ENCODE data around the gene IL18BP.
A peak's percentile ranks its signal among the peaks of the same experiment; 100 is the strongest.

The IL18BP gene

GRCh38 chr11:71996946-71997345 is 1.8 kb upstream of the IL18BP start:
- DNase-seq (ENCODE audit: low spot score) = no peak

DNA sequence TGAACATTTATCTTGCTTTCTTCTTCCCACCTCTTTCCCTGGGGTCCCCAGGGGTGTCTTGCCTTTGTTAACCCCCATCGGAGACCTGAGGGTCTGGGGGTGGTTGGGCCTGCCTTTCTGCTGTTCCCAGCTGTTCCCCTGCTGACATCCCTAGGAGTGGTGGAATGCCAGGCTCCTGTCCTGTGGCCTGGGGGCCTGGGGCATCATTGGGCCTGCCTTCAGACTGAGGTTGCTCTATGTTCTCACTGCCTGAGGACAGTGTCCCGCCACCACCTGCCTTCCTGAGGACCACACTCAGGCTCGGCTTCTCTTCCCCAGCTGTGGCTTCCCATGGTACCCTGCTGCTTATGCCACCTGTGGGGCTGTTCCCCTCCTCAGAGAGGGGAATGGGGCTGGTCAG is 1.1 kb upstream of the IL18BP start:
- DNase-seq (ENCODE audit: low spot score) = no peak

DNA sequence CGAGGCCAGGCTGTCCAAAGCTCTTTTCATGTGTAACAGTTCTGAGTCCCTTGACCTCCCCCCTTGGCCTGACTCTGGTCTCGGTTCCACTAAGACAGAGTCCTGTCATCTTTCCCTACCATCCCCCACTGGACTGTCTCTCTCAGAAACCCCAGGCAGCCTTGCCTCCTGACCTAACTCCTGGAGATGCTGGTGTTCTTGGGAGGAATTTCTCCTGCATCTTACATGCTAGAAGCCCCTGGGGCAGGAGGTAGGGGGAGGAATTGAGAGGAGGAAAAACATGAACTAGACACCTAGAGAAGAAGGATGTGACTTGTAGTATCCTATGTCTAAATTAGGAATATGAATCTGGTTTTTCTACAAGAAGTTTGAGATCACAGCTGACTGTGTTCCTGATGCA is 648 bp upstream of the IL18BP start:
- DNase-seq (ENCODE audit: low spot score) = no peak

GRCh38 chr11:71999362-71999761 is 653 bp downstream of the IL18BP start:
- DNase-seq (ENCODE audit: low spot score) = peak; percentile 70

- no peak for DNase-seq (ENCODE audit: low spot score)
Measured at GRCh38 chr11:71999798-72000197, 1.1 kb downstream of the IL18BP start.

- DNase-seq (ENCODE audit: low spot score) = no peak
Measured at GRCh38 chr11:72000202-72000867, 1.6 kb downstream of the IL18BP start.

GRCh38 chr11:72001285-72001684 is 2.6 kb downstream of the IL18BP start:
- DNase-seq (ENCODE audit: low spot score) = no peak

DNA sequence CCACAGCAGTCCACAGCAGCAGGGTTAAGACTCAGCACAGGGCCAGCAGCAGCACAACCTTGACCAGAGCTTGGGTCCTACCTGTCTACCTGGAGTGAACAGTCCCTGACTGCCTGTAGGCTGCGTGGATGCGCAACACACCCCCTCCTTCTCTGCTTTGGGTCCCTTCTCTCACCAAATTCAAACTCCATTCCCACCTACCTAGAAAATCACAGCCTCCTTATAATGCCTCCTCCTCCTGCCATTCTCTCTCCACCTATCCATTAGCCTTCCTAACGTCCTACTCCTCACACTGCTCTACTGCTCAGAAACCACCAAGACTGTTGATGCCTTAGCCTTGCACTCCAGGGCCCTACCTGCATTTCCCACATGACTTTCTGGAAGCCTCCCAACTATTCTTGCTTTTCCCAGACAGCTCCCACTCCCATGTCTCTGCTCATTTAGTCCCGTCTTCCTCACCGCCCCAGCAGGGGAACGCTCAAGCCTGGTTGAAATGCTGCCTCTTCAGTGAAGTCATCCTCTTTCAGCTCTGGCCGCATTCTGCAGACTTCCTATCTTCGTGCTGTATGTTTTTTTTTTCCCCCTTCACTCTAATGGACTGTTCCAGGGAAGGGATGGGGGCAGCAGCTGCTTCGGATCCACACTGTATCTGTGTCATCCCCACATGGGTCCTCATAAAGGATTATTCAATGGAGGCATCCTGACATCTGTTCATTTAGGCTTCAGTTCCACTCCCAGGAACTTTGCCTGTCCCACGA is 3.3 kb downstream of the IL18BP start:
- DNase-seq (ENCODE audit: low spot score) = no peak

GRCh38 chr11:72002841-72003775 is 4.4 kb downstream of the IL18BP start:
- no peak for DNase-seq (ENCODE audit: low spot score)

- no peak for DNase-seq (ENCODE audit: low spot score)
Measured at GRCh38 chr11:72003776-72004171, 5.1 kb downstream of the IL18BP start.

- no peak for DNase-seq (ENCODE audit: low spot score)
Measured at GRCh38 chr11:72004515-72005346, 6.0 kb downstream of the IL18BP start.

DNA sequence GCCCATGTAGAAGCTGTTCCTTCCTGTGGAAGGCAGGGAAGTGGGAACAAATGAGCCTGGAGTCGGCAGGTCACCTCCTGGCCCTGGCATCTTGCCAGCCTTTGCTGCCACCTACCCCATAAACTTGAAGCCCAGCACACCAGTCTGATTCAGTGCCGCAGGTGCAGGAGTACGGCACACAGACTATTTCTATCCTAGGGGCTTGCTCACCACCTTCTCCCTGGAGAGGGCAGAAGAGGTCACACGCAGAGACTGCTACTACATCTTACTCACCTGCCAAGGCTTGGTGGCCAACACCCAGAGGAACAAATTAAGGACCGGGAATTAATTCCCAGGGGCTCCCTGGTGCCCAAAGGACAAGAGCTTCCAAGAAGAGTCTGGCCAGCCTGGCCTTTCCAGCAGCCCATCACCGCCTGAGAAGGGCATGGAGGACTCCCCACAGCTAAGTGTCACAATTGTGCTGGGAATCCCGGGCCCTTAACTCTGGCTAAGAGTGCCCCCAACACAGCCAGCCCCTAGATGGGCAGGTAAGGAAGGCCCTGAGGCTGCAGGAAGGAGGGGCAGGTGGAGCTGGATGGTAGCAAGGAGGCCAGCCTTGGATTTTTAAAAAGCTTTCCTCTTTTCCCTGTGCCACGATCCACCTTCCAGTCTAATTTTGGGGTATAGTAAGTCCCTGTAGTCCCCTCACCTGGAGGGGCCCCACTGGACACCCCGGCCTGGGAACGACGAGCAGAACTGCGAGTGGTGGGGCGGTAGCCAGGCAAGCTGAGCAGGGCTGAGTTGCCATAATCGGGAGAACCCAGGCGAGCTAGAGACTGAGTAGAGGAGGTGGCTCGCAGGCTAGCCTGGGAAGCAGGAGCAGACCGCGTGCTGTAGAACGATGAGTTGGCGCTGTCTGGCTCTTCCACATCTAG is 6.9 kb downstream of the IL18BP start:
- DNase-seq (ENCODE audit: low spot score) = no peak

GRCh38 chr11:72006309-72007088 is 7.8 kb downstream of the IL18BP start:
- DNase-seq (ENCODE audit: low spot score) = no peak

GRCh38 chr11:72007089-72007476 is 8.4 kb downstream of the IL18BP start:
- DNase-seq (ENCODE audit: low spot score) = no peak

GRCh38 chr11:72007587-72007986 is 8.9 kb downstream of the IL18BP start:
- DNase-seq (ENCODE audit: low spot score) = no peak

- DNase-seq (ENCODE audit: low spot score) = no peak
Measured at GRCh38 chr11:72008728-72009127, 10.0 kb downstream of the IL18BP start.

DNA sequence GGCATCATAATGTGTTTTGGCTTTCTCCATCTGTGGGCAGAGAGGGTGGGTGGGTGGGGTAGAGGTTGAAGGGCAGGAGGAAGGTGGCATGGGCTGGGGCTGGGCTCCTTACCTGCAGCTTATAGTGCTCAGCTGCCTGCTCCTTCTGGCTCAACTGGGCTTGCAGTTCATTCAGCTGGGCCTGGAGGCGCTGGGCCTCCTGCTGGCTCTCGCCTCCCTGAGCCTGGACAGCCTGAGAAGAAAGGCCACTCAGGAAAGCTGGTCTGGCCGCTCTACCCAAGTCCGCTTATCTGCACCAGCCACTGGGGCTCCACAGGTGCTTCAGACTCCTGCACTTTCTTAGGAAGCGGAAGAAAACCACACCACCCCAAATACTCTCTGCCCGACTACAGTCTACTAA is 10.4 kb downstream of the IL18BP start:
- DNase-seq (ENCODE audit: low spot score) = no peak

GRCh38 chr11:72010529-72011233 is 12.0 kb downstream of the IL18BP start:
- DNase-seq (ENCODE audit: low spot score) = no peak

- DNase-seq (ENCODE audit: low spot score) = no peak
Measured at GRCh38 chr11:72012091-72012630, 13.5 kb downstream of the IL18BP start.

All from AG20443 (cell line).